ENCODE measurements around the gene MEGF6.

Gene MEGF6

GRCh38 chr1:3500265-3500835 lies 111.0 kb downstream of the MEGF6 start:
- DNase-seq = no peak

- DNase-seq = no peak
These were observed 111.7 kb downstream of the MEGF6 start for GRCh38 chr1:3499611-3500010.

DNA sequence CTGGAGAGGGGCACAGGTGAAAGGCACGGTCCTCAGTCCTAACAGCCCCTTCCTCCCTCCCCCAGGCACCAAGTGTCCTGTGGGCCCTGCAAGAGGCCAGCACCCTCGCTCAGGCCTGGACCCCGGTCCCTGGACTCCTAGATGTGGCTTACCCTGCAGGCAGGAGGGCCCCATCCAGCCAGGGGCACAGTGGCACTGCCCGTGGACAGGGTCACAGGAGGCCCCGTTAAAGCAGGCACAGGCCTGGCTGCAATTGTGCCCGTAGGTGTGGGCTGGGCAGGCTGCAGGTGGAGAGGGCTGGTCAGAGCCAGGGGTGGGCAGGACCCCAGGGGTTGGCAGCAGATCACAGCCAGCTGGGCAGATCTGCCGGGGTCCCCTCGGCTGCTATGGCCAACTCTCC lies 112.3 kb downstream of the MEGF6 start:
- no peak for DNase-seq

DNA sequence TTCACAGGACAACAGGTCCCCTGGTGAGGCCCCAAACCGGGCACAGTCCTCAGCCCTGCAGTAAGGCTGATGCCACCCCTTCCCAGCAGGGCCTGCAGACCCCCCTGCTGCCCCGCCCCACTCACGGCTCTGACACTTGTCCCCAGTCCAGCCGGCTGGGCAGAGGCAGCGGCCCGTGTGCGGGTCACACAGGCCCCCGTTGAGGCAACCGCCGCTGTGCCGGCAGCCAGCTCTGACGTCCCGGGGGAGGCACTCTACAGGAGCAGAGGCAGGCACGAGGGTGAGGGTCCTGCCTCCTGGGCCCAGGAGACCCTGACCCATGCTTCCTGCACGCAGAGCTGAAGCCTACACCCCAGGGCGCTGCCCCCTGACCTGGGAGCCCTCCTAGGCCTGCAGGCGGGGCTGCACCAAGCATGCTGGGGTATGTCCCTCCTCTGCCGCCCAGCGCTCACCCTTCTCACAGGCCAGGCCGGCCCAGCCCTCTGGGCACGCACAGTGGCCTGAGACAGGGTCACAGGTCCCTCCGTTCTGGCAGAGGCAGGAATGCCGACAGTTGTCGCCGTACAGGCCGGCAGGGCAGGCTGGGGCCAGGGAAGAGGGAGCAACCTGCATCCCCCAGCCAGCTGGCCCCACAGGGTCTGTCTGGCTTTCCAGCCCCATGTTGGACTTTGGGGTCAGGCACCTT lies 112.9 kb downstream of the MEGF6 start:
- no peak for DNase-seq

DNA sequence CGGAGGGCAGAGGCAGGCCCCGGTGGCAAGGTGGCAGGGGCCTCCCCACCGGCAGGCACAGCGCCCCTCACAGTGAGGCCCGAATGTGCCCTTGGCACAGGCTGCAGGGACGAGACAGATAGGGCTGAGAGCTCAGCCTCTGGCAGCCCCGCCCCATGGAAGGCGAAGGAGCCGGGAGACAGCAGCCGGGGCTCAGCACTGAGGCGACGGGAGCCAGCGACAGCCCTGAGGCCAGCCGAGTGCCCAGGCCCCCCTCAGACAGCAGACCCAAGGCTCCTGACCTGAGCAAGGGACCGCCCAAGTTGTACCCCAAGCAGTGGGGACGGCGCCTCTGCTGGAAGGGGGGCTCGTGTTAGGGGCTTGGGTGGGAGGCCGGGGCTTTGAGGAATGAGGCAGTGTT lies 113.8 kb downstream of the MEGF6 start:
- DNase-seq = no peak

DNA sequence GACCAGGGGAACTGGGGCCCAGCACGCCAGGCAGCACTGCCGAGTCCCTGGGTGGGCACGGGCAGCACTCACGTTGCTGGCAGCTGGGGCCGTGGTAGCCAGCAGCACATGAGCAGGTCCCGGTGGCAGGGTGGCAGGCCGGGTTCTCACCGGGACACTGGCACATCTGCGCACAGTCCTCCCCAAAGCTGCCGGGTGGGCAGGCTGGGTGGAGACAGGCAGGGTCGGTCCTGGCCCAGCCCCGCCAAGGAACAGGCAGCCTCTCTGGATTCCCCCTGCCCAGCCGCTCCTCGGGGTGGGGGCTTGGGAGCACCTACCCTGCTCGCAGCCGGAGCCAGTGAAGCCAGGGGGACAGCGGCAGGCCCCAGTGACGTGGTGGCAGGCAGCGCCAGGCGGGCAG lies 114.4 kb downstream of the MEGF6 start:
- no peak for DNase-seq

DNA sequence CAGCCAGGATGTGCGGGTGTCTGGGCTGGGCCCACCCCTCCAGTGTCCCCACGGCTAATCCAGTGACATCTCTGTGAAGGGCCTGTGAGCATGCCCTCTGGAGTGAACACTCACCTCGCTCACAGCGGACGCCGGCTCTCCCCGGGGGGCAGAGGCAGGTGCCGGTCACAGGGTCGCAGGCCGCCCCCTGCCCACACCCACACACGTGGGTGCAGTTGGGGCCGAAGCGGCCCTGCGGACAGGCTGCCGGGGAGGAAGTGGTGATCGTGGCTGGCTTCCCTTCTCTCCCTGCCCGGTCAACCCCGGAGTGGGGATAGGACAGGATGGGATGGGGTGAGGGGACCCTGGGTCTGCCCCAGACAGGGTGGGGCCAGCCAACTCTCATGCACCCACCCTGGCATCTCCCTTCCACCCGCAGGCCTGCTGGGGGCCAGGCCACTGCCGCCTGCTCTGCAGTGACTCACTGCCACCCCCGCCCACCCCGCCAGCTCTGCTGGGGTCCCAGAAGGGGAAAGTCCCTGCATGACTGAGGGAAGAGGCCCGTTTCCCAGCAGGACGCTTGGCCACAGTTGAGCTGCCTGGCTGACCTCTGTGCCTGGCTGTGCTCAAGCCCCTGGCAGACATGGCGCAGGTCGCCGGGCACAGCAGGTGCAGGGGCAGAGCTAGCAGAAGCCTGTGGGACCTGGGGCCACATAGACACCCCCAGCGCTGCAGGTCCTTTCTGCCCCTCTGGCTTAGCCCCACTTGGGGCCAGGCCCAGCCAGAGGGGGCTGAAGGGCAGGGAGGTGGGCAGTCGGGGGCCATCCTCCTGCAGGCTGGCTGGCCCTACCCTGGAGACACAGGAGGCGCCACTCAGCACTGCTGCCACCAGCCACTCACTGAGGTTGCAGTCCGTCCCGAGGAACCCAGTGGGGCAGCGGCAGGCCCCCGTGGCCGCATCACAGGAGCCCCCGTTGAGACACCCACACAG lies 115.2 kb downstream of the MEGF6 start:
- no peak for DNase-seq

GRCh38 chr1:3494321-3495308 lies 116.7 kb downstream of the MEGF6 start:
- DNase-seq = no peak

GRCh38 chr1:3492545-3493246 lies 118.6 kb downstream of the MEGF6 start:
- DNase-seq = no peak

- no peak for DNase-seq
These were observed 119.7 kb downstream of the MEGF6 start for GRCh38 chr1:3491291-3492246.

GRCh38 chr1:3490046-3490745 lies 121.1 kb downstream of the MEGF6 start:
- no peak for DNase-seq

GRCh38 chr1:3488432-3488831 lies 122.9 kb downstream of the MEGF6 start:
- DNase-seq = no peak

- DNase-seq = no peak
These were observed 126.3 kb downstream of the MEGF6 start for GRCh38 chr1:3485016-3485415.

DNA sequence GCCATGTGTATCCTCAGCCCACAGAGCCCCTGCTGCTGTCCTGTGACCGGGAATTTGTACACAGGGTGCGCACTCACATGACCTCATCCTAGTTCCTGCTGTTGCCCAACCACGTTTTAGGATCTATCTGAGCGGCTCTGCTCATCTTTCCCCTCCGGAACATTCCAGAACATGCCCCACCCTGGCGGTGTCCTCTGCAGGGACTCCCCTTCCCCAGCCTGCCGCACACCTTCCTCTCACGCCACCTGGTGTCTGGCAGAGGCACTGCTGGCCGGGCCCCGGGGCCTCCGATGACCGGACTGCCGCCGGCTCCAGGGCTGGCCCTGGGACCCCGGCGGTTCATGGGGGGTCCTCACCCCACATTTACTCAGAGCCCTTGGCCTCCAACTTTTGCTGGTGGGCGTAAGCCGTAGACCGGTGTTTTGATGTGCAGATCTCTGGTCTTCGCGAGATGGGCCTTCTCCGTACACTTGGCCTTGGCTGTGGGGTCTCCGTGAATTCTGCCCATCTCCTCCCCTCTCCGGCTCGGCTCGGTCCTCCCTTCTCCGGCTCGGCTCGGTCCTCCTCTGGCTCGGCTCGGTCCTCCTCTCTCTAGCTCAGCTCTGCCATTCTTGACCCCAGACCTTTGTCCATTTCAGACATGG lies 127.4 kb downstream of the MEGF6 start:
- DNase-seq = no peak

- no peak for DNase-seq
These were observed 127.9 kb downstream of the MEGF6 start for GRCh38 chr1:3483380-3483779.

- no peak for DNase-seq
These were observed 128.9 kb downstream of the MEGF6 start for GRCh38 chr1:3482378-3482849.

DNA sequence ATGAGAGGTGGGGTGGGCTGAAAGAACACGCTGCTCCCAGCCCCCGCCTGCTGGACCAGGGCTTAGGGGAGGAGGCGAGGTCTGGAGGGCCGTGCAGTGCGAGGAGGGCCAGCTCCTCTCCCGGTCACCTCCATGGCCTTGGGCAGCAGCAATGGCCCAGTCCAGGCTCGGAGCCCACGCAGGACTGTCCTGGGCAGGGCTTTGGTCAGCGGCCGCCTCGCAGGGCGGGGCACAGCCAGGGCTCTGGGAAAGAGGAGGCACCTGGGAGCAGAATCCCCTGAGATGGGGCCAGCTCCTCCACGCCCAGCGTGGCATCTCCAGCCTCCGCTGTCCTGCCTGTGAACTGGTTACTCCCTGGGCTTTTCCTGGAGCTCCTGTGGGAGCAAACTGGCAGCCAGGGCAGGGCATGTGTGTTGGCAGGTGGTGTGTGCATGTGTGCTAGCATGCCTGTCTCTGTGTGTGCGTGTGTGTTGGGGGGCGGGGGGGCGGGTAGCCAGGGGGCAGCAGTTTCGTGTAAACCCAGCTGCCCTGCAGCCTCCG lies 129.4 kb downstream of the MEGF6 start:
- DNase-seq = no peak

- DNase-seq = no peak
These were observed 130.3 kb downstream of the MEGF6 start for GRCh38 chr1:3481046-3481445.

- DNase-seq = no peak
These were observed 131.0 kb downstream of the MEGF6 start for GRCh38 chr1:3480369-3480719.

Measured in NCI-H1436 treated with DMSO at 0.1 percent for 48 hours (cell line).